Mammary epithelial cell (primary cell): ENCODE measurements around the gene DPYSL3.

ENCODE experiments used
- EZH2 ChIP-seq: IDR thresholded peaks from 2 replicates; pipeline ENCODE4 v1.6.1; 2012; ENCODE audit warnings: low read length, inconsistent platforms, borderline replicate concordance
- TF ChIP-seq, protein P1 (sequence below), 2 donors: IDR thresholded peaks in 1 of 2; conservative IDR thresholded peaks in 1 of 2; 2 replicates each; pipeline ENCODE4 v1.5.1; 2011 to 2012; ENCODE audit warnings: inconsistent platforms in 2 of 2, low read length in 2 of 2, mild to moderate bottlenecking in 2 of 2, control low read depth in 1 of 2, low read depth in 1 of 2; ENCODE audit not compliant: insufficient read depth in 1 of 2; ENCODE audit errors: extremely low read depth in 1 of 2

DNA sequence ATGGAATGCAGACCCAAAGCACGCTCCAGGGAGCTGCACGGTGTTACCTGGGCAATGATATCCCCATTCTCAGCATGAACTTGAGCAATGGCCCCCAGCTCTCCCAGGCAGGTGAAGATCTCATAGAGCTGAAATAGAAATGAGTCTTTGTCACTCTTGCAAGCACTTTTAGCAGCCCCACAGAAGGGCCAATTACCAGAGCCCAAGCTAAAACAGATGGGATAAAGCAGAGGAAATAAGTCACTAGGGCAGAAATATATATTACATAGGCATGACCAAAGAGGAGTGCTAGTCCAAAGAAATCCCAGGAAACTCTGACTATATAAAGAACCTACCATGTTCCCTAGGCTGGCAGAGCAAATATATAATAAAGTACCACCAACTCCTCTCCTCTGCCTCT lies 97.3 kb downstream of the DPYSL3 start:
- no peak for TF ChIP-seq EZH2
- TF ChIP-seq, protein P1, sequence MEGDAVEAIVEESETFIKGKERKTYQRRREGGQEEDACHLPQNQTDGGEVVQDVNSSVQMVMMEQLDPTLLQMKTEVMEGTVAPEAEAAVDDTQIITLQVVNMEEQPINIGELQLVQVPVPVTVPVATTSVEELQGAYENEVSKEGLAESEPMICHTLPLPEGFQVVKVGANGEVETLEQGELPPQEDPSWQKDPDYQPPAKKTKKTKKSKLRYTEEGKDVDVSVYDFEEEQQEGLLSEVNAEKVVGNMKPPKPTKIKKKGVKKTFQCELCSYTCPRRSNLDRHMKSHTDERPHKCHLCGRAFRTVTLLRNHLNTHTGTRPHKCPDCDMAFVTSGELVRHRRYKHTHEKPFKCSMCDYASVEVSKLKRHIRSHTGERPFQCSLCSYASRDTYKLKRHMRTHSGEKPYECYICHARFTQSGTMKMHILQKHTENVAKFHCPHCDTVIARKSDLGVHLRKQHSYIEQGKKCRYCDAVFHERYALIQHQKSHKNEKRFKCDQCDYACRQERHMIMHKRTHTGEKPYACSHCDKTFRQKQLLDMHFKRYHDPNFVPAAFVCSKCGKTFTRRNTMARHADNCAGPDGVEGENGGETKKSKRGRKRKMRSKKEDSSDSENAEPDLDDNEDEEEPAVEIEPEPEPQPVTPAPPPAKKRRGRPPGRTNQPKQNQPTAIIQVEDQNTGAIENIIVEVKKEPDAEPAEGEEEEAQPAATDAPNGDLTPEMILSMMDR (conservative IDR thresholded peaks at IDR 0.05 in 1 of 2, IDR thresholded peaks at IDR 0.05 in 1 of 2; ENCODE audit: extremely low read depth in 1 of 2, insufficient read depth in 1 of 2, low read depth in 1 of 2, low read length in 2 of 2): no peak
